Neural cell (in vitro differentiated cells): ENCODE measurements around the gene TRPM2. TPM values are rescaled to one million over a fixed set of nuclear protein-coding genes. Genes with fewer than 3 reads are reported as not detected.

Experiments used
- H2AFZ ChIP-seq: fragments of 200-600, 300-800 bp; sonication (generic), shearing (Covaris generic); 2 replicates; pipeline ENCODE4 v1.6.0; 2014; ENCODE audit warnings: low read depth, mild to moderate bottlenecking, antibody characterized with exemption, low read length, moderate library complexity
- H3F3A ChIP-seq: fragments of 200-600 bp; shearing (Covaris generic); 2 replicates; pipeline ENCODE4 v1.6.1; 2016; ENCODE audit warnings: mild to moderate bottlenecking, moderate library complexity, mixed read lengths, antibody characterized with exemption, low read length; ENCODE audit not compliant: insufficient read depth, poor library complexity, severe bottlenecking
- H3K27ac ChIP-seq: fragments of 200-600, 300-800 bp; sonication (generic), shearing (Covaris generic); 2 replicates; pipeline ENCODE4 v1.5.1; 2014; ENCODE audit warnings: mild to moderate bottlenecking, low read length, moderate library complexity
- H3K27me3 ChIP-seq: fragments of 300-800, 200-600 bp; sonication (generic), shearing (Covaris generic); 2 replicates; pipeline ENCODE4 v1.6.0; 2014; ENCODE audit warnings: mild to moderate bottlenecking, low read depth, low read length, moderate library complexity; ENCODE audit not compliant: insufficient read depth
- H3K36me3 ChIP-seq: fragments of 300-800, 200-600 bp; sonication (generic), shearing (Covaris generic); 2 replicates; pipeline ENCODE4 v1.5.1; 2014; ENCODE audit warnings: mild to moderate bottlenecking, antibody characterized with exemption, low read length, moderate library complexity; ENCODE audit not compliant: insufficient read depth
- H3K4me2 ChIP-seq: fragments of 300-800, 200-600 bp; sonication (generic), shearing (Covaris generic); 2 replicates; pipeline ENCODE4 v1.6.0; 2014; ENCODE audit warnings: mild to moderate bottlenecking, low read length
- H3K4me3 ChIP-seq: fragments of 300-800, 200-600 bp; sonication (generic), shearing (Covaris generic); 2 replicates; pipeline ENCODE4 v1.5.1; 2014; ENCODE audit warnings: mild to moderate bottlenecking, low read length, moderate library complexity
- H3K79me2 ChIP-seq: fragments of 200-600 bp; shearing (Covaris generic); replicated peaks from 2 replicates; pipeline ENCODE4 v1.6.0; 2014; ENCODE audit warnings: mild to moderate bottlenecking, low read length, moderate library complexity; ENCODE audit not compliant: insufficient read depth
- H3K9ac ChIP-seq: fragments of 300-800, 200-600 bp; sonication (generic), shearing (Covaris generic); 2 replicates; pipeline ENCODE4 v1.6.1; 2016; ENCODE audit warnings: mild to moderate bottlenecking, low read length, mixed read lengths
- H3K9me2 ChIP-seq: fragments of 200-600 bp; shearing (Covaris generic); 2 replicates; pipeline ENCODE4 v1.6.1; 2016; ENCODE audit warnings: mild to moderate bottlenecking, low read length, mixed read lengths; ENCODE audit not compliant: insufficient read depth
- H3K9me3 ChIP-seq: fragments of 200-600, 300-800 bp; sonication (generic), shearing (Covaris generic); 2 replicates; pipeline ENCODE4 v1.6.1; 2016; ENCODE audit warnings: mild to moderate bottlenecking, mixed run types, low read length, moderate library complexity, mixed read lengths
- H4K20me1 ChIP-seq: fragments of 200-600 bp; shearing (Covaris generic); 2 replicates; pipeline ENCODE4 v1.6.1; 2016; ENCODE audit warnings: mild to moderate bottlenecking, mixed run types; ENCODE audit not compliant: insufficient read depth
- EP300 ChIP-seq: fragments of 450-650 bp; conservative IDR thresholded peaks from 2 replicates; pipeline ENCODE4 v1.6.1; 2014; ENCODE audit warnings: antibody characterized with exemption, mild to moderate bottlenecking, moderate library complexity; ENCODE audit not compliant: poor library complexity, severe bottlenecking
- EZH2 ChIP-seq: fragments of 200-600, 300-800 bp; shearing (Covaris generic), sonication (generic); IDR thresholded peaks from 2 replicates; pipeline ENCODE4 v1.6.1; 2014; ENCODE audit warnings: antibody characterized with exemption, low read length, borderline replicate concordance, mild to moderate bottlenecking; ENCODE audit not compliant: insufficient read depth, poor library complexity, severe bottlenecking
- MXI1 ChIP-seq: fragments of 450-650 bp; conservative IDR thresholded peaks from 2 replicates; pipeline ENCODE4 v1.6.1; 2014; ENCODE audit warnings: antibody characterized with exemption, mild to moderate bottlenecking; ENCODE audit not compliant: poor library complexity, severe bottlenecking
- POLR2AphosphoS5 ChIP-seq: IDR thresholded peaks from 2 replicates; pipeline ENCODE4 v1.6.1; 2012
- RAD21 ChIP-seq: fragments of 450-650 bp; conservative IDR thresholded peaks from 2 replicates; pipeline ENCODE4 v1.6.1; 2014; ENCODE audit warnings: antibody characterized with exemption, mild to moderate bottlenecking, moderate library complexity
- REST ChIP-seq: IDR thresholded peaks from 2 replicates; pipeline ENCODE4 v1.6.1; 2012; ENCODE audit warnings: borderline replicate concordance
- SMC3 ChIP-seq: fragments of 450-650 bp; conservative IDR thresholded peaks from 2 replicates; pipeline ENCODE4 v1.6.1; 2014; ENCODE audit warnings: antibody characterized with exemption, mild to moderate bottlenecking, moderate library complexity; ENCODE audit not compliant: poor library complexity
- polyA plus RNA-seq: library from polyadenylated mRNA; depleted of rRNA; stranded (reverse); fragments of >200 nt; gene quantifications from 2 replicates; pipeline ENCODE4 v1.2.3, GENCODE V29; 2014

The TRPM2 gene
- polyA plus RNA-seq, 1 donor from 2014 or later: 0.14 TPM

- H3K9ac ChIP-seq: no peak overlapping the region
- H3F3A ChIP-seq: no peaks in the 10 kb centered on the region
- no peaks in the 10 kb centered on the region for H4K20me1 ChIP-seq
- H3K9me2 ChIP-seq: no peaks in the 10 kb centered on the region
- H3K9me3 ChIP-seq: peaks cover 5% of the 10 kb centered on the region
- no peak overlapping the region for H3K4me2 ChIP-seq
- H3K27ac ChIP-seq: no peak overlapping the region
- H2AFZ ChIP-seq: no peak overlapping the region
- peaks cover 11% of the 10 kb centered on the region for H3K36me3 ChIP-seq
- no peak for TF ChIP-seq POLR2AphosphoS5
- TF ChIP-seq EP300: no peak
- TF ChIP-seq EZH2: no peak
- TF ChIP-seq RAD21: no peak
- TF ChIP-seq SMC3: no peak
- no peak for TF ChIP-seq REST
- no peak for TF ChIP-seq MXI1
- H3K27me3 ChIP-seq: no peaks in the 10 kb centered on the region
- no peaks in the 10 kb centered on the region for H3K79me2 ChIP-seq
- no peak overlapping the region for H3K4me3 ChIP-seq
These were observed 99.7 kb downstream of the TRPM2 start for GRCh38 chr21:44453120-44453519.

DNA sequence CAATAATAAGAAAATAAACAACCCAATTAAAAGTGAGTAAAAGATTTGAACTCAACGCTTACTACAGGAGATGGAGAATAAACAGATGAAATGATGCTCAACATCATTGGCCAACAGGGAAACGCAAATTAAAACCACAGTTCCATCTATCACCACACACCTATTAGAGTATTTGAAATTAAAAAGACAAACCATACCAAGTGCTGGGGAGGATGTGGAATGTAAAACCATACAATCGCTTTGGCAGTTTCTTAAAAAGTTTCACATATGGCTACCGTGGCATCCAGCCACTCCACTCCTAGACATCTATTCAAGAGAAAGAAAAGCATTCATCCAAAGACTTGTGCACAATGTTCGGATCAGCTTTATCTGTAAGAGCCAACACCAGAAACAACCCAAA is 100.6 kb downstream of the TRPM2 start:
- Histone ChIP-seq H3K4me3 (no peak overlapping the region), H3F3A (no peaks in the 10 kb centered on the region), H3K4me2 (no peak overlapping the region), H3K9me3 (peaks cover 5% of the 10 kb centered on the region), H2AFZ (no peak overlapping the region), H3K9me2 (no peaks in the 10 kb centered on the region), H3K27ac (no peak overlapping the region), H3K79me2 (no peaks in the 10 kb centered on the region), H4K20me1 (no peaks in the 10 kb centered on the region), H3K36me3 (peaks cover 11% of the 10 kb centered on the region), H3K9ac (no peak overlapping the region), H3K27me3 (no peaks in the 10 kb centered on the region)
- TF ChIP-seq POLR2AphosphoS5 (no peak), EP300 (no peak)

- Histone ChIP-seq H3K4me3 (peak within 1 kb of the TSS; percentile 78), H3K36me3 (peaks cover 11% of the 10 kb centered on the region), H3K27me3 (no peaks in the 10 kb centered on the region), H3K9me3 (peaks cover 5% of the 10 kb centered on the region), H3K4me2 (peak within 1 kb of the TSS; percentile 41), H3F3A (no peaks in the 10 kb centered on the region), H3K79me2 (no peaks in the 10 kb centered on the region), H4K20me1 (no peaks in the 10 kb centered on the region), H3K9me2 (no peaks in the 10 kb centered on the region), H3K9ac (peak within 1 kb of the TSS; percentile 72), H3K27ac (no peak within 1 kb of the TSS), H2AFZ (peak within 1 kb of the TSS; percentile 40)
- TF ChIP-seq EP300: no peak
- no peak for TF ChIP-seq REST
These were observed 101.5 kb downstream of the TRPM2 start, which contains the start of gene LRRC3 for GRCh38 chr21:44454747-44455523. TSS of gene LRRC3 (plus strand) at chr21:44455510. CDS start at chr21:44456645, 1,135 bp downstream.
